K562 (cell line): ENCODE measurements around the gene TMEM181. TPM values are rescaled to one million over a fixed set of nuclear protein-coding genes. Genes with fewer than 3 reads are reported as not detected.

Experiments used
- ATAC-seq: fragments of 200-7000 bp; cut with Tn5 transposase; 3 replicates; pipeline ENCODE4 v1.9.1; 2020; ENCODE audit warnings: moderate library complexity
- BruUV-seq: library from RNA; stranded (reverse); fragments of 400-500 nt; replicated peaks from 2 replicates; lab custom pipeline; 2021; lab: Mats Ljungman, UMichigan
- CTCF ChIA-PET: fragments of 300-600 bp; formaldehyde crosslinking; extraction: SDS; loops from one replicate; lab custom pipeline; 2021; ENCODE audit warnings: low intra/inter-chr PET ratio; lab: Yijun Ruan, JAX
- POLR2A ChIA-PET: fragments of 300-600, 350-650 bp; sonication (Branson Sonifier 250); formaldehyde crosslinking; extraction: SDS; loops from one replicate; lab custom pipeline; 2021; ENCODE audit warnings: antibody characterized with exemption, inconsistent platforms; lab: Yijun Ruan, JAX
- DNase-seq, 4 experiments: peaks; one replicate each; pipeline versions ENCODE4 v3.0.0 to v3.0.0-alpha.2; 2011 to 2018; ENCODE audit warnings: low spot score in 3 of 4, mixed read lengths in 3 of 4; ENCODE audit errors: extremely low read depth in 1 of 4
- FAIRE-seq: peaks from 2 replicates; lab custom pipeline; 2011; peaks lifted over from hg19 to GRCh38; lab: Jason Lieb, UNC
- H2AFZ ChIP-seq: 2 replicates; pipeline ENCODE4 v1.6.0; 2011; ENCODE audit warnings: low read depth, low read length, control low read depth, inconsistent platforms
- H3K27ac ChIP-seq: fragments of 200-600 bp; 3 replicates; pipeline ENCODE4 v1.8.0; 2011; ENCODE audit warnings: low read depth, mild to moderate bottlenecking, control low read depth, inconsistent platforms, low read length, moderate library complexity, mixed read lengths; ENCODE audit errors: extremely low read depth
- H3K27me3 ChIP-seq, 2 experiments: fragments of 300-600 bp in 1 of 2; 2 replicates in 1 of 2; 3 replicates in 1 of 2; pipeline versions ENCODE4 v1.6.0 to v1.8.0; 2011; ENCODE audit warnings: inconsistent platforms in 2 of 2, low read length in 2 of 2, mild to moderate bottlenecking in 1 of 2, mixed read lengths in 1 of 2, moderate library complexity in 1 of 2; ENCODE audit not compliant: control insufficient read depth in 2 of 2, insufficient read depth in 2 of 2
- H3K36me3 ChIP-seq: fragments of 300-600 bp; 3 replicates; pipeline ENCODE4 v1.8.0; 2011; ENCODE audit warnings: mild to moderate bottlenecking, low read length, inconsistent platforms; ENCODE audit not compliant: control insufficient read depth, insufficient read depth
- H3K4me1 ChIP-seq, 2 experiments: fragments of 200-600 bp in 1 of 2; replicated peaks in 1 of 2; 2 replicates in 1 of 2; 3 replicates in 1 of 2; pipeline versions ENCODE4 v1.5.1 to v1.8.0; 2011; ENCODE audit warnings: inconsistent platforms in 2 of 2, low read length in 2 of 2, mild to moderate bottlenecking in 1 of 2, mixed read lengths in 1 of 2, moderate library complexity in 1 of 2; ENCODE audit not compliant: control insufficient read depth in 2 of 2, insufficient read depth in 2 of 2
- H3K4me2 ChIP-seq: 2 replicates; pipeline ENCODE4 v1.6.1; 2011; ENCODE audit warnings: low read length, control low read depth, inconsistent platforms, mixed read lengths; ENCODE audit not compliant: insufficient read depth
- H3K4me3 ChIP-seq: fragments of 200-600 bp; sonication (generic), shearing (Covaris generic); 2 replicates; pipeline ENCODE4 v1.5.1; 2016; ENCODE audit warnings: control low read depth, inconsistent platforms
- H3K79me2 ChIP-seq: fragments of 200-600 bp; 3 replicates; pipeline ENCODE4 v1.8.0; 2011; ENCODE audit warnings: low read length, inconsistent platforms; ENCODE audit not compliant: control insufficient read depth, insufficient read depth
- H3K9ac ChIP-seq, 2 experiments: 2 replicates each; pipeline versions ENCODE4 v1.6.0 to v1.6.1; 2011; ENCODE audit warnings: low read depth in 2 of 2, low read length in 2 of 2, control low read depth in 1 of 2, inconsistent platforms in 1 of 2, mild to moderate bottlenecking in 1 of 2, mixed read lengths in 1 of 2; ENCODE audit not compliant: insufficient read depth in 1 of 2
- H3K9me1 ChIP-seq: one replicate; pipeline ENCODE4 v1.6.0; 2011; ENCODE audit warnings: inconsistent platforms, mild to moderate bottlenecking, low read length, moderate library complexity; ENCODE audit not compliant: control insufficient read depth, insufficient read depth
- H3K9me3 ChIP-seq: replicated peaks from 2 replicates; pipeline ENCODE4 v1.5.1; 2011; ENCODE audit warnings: low read depth, low read length, inconsistent platforms; ENCODE audit not compliant: control insufficient read depth, insufficient read depth
- H4K20me1 ChIP-seq: replicated peaks from 2 replicates; pipeline ENCODE4 v1.6.1; 2011; ENCODE audit warnings: low read length, inconsistent platforms, mixed read lengths; ENCODE audit not compliant: control insufficient read depth, insufficient read depth
- ARID2 ChIP-seq: fragments of 450-650 bp; IDR thresholded peaks from 2 replicates; pipeline ENCODE4 v1.6.1; 2017; ENCODE audit warnings: antibody characterized with exemption, mild to moderate bottlenecking
- BRF2 ChIP-seq: IDR thresholded peaks from 3 replicates; pipeline ENCODE4 v1.6.1; 2011; ENCODE audit warnings: borderline replicate concordance, mild to moderate bottlenecking; ENCODE audit not compliant: insufficient read length, insufficient read depth
- NFXL1 ChIP-seq: fragments of 450-650 bp; formaldehyde crosslinking; IDR thresholded peaks from 2 replicates; pipeline ENCODE4 v1.4.0; 2021; ENCODE audit warnings: mild to moderate bottlenecking
- SIRT6 ChIP-seq: IDR thresholded peaks from one replicate; pipeline ENCODE4 v1.6.1; 2012; ENCODE audit warnings: low read depth, mild to moderate bottlenecking, control low read depth, inconsistent platforms, low read length, moderate library complexity
- TRIM28 ChIP-seq: fragments of 450-650 bp; IDR thresholded peaks from 2 replicates; pipeline ENCODE4 v1.6.1; 2017
- ZNF354B ChIP-seq: fragments of 250-450 bp; sonication (Bioruptor Pico); IDR thresholded peaks from 2 replicates; pipeline ENCODE4 v1.4.0; 2020
- ZNF740 ChIP-seq, 3 experiments: fragments of 200-800 bp in 1 of 3; sonication (Bioruptor generic) in 1 of 3; sonication (generic) in 1 of 3; formaldehyde crosslinking in 1 of 3; IDR thresholded peaks; 2 replicates each; pipeline versions ENCODE4 v1.6.1 to v1.8.0; 2016 to 2022; ENCODE audit warnings: mild to moderate bottlenecking in 2 of 3, missing compliant biosample characterization in 2 of 3, missing genetic modification characterization in 2 of 3, missing genetic modification reagents in 1 of 3
- ZNF778 ChIP-seq: fragments of 450-650 bp; formaldehyde crosslinking; IDR thresholded peaks from 2 replicates; pipeline ENCODE4 v1.4.0; 2020; ENCODE audit warnings: mild to moderate bottlenecking, moderate library complexity
- WGBS: fragments of 100-300 bp; shearing (Covaris generic); methylation state at CpG from one replicate; pipeline ENCODE4 v1.1.6; 2016; ENCODE audit warnings: low coverage, mixed read lengths; ENCODE audit not compliant: insufficient coverage; ENCODE audit errors: missing lambda C conversion rate; 5-methylcytosine and 5-hydroxymethylcytosine counted together
- in situ Hi-C: fragments of 300-500 bp; cut with MboI; formaldehyde crosslinking; loops from 4 replicates; pipeline ENCODE4 v1.15.0; 2018; ENCODE audit warnings: inconsistent platforms, mixed read lengths
- intact Hi-C: fragments of 100-400 bp; cut with micrococcal nuclease; formaldehyde crosslinking; loops from 2 replicates; pipeline ENCODE4 v1.14.2; 2022
- polyA plus RNA-seq, 8 experiments: library from polyadenylated mRNA; depleted of rRNA in 4 of 8; stranded (reverse) in 5 of 8; unstranded in 3 of 8; fragments of >200 nt; fragmentation: Nextera tagmentation in 2 of 8; fragmentation: Illumina TruSeq in 1 of 8; extraction: Ambion mirVana in 2 of 8; extraction: Trizol in 1 of 8; gene quantifications; 2 replicates each; pipeline versions ENCODE4 v1.2.1 to v1.2.3, GENCODE V29; 2011 to 2014; ENCODE audit warnings: inconsistent platforms in 1 of 8, missing spikeins in 1 of 8
- total RNA-seq, 7 experiments: library from RNA; depleted of rRNA in 6 of 7; stranded (reverse); fragments of >200 nt in 6 of 7; fragmentation: Illumina TruSeq in 2 of 7; extraction: Trizol in 2 of 7; gene quantifications; 2 replicates each; pipeline versions ENCODE4 v1.2.1 to v1.2.3, GENCODE V29; 2011 to 2021; ENCODE audit warnings: low replicate concordance in 1 of 7

TMEM181 gene
- total and polyA plus RNA-seq, 9 of the 15 experiments (the other 6 are each of a cell fraction or from before 2014, with no cell fraction given), result 5.6 to 27.2 (median 19.9) TPM

GRCh38 chr6:158621694-158622544 lies 62.0 kb downstream of the TMEM181 start:
- POLR2A ChIA-PET, result interaction anchor here (0.6 to 2.4 kb wide), 3 partner anchors 11 to 69 kb away, joined by 3 to 10 read pairs (median 3); no protein-coding TSS in a partner anchor
- TF ChIP-seq ARID2 (no peak), ZNF354B (CRISPR knock-in tag) (no peak), BRF2 (no peak), ZNF740 (CRISPR knock-in tag; IDR thresholded peaks at IDR 0.05) (no peak), ZNF740 (tag; IDR thresholded peaks at IDR 0.05) (no peak), NFXL1 (CRISPR knock-in tag) (no peak), SIRT6 (no peak), TRIM28 (no peak), ZNF778 (CRISPR knock-in tag) (no peak)
- no peak for ATAC-seq

More at GRCh38 chr6:158621694-158622544, 62.0 kb downstream of the TMEM181 start:
- intact Hi-C loops (no loop called here), in situ Hi-C loops (no loop called here)
- H3K4me2 ChIP-seq, result no peak overlapping the region
- no peaks in the 10 kb centered on the region for H4K20me1 ChIP-seq
- no peaks in the 10 kb centered on the region for H3K4me1 ChIP-seq
- H3K36me3 ChIP-seq, result peaks cover 70% of the 10 kb centered on the region
- no peak for FAIRE-seq
- H3K27me3 ChIP-seq, result no peaks in the 10 kb centered on the region
- CTCF ChIA-PET, result no interaction called here
- H3K27ac ChIP-seq, result no peak overlapping the region
- H3K9ac ChIP-seq, result no peak overlapping the region
- no TSS peak for BruUV-seq
- no peak for DNase-seq
- WGBS, result 93% methylated on average over 25 of the region's 25 CpGs
- no peaks in the 10 kb centered on the region for H3K9me1 ChIP-seq
- H3K9me3 ChIP-seq, result no peaks in the 10 kb centered on the region
- no peak overlapping the region for H2AFZ ChIP-seq
- H3K79me2 ChIP-seq, result no peaks in the 10 kb centered on the region
- H3K4me3 ChIP-seq, result no peak overlapping the region
